GM12878 (cell line): ENCODE results near the gene DTX3. TPM values are rescaled to one million over a fixed set of nuclear protein-coding genes. Genes with fewer than 3 reads are reported as not detected.

ENCODE experiments used
- ATAC-seq: fragments of 200-7000 bp; cut with Tn5 transposase; 3 replicates; pipeline ENCODE4 v1.9.1; 2020; ENCODE audit warnings: mild to moderate bottlenecking, moderate library complexity
- BruUV-seq: library from RNA; stranded (reverse); fragments of 400-500 nt; replicated peaks from 2 replicates; lab custom pipeline; 2021; lab: Mats Ljungman, UMichigan
- CTCF ChIA-PET: fragments of 300-600 bp; sonication (Branson Sonifier 250); formaldehyde crosslinking; extraction: SDS; loops from one replicate; lab custom pipeline; 2021; ENCODE audit warnings: inconsistent platforms; lab: Yijun Ruan, JAX
- POLR2A ChIA-PET: fragments of 350-600 bp; formaldehyde crosslinking; extraction: SDS; loops from one replicate; lab custom pipeline; 2021; ENCODE audit warnings: inconsistent platforms; lab: Charles Lee
- RAD21 ChIA-PET: fragments of 300-600 bp; sonication (Branson Sonifier 250); formaldehyde crosslinking; loops from one replicate; lab custom pipeline; 2023; ENCODE audit warnings: antibody characterized with exemption; ENCODE audit not compliant: unreplicated experiment; lab: Charles Lee
- SMC1A ChIA-PET: fragments of 300-600 bp; sonication (Branson Sonifier 250); formaldehyde crosslinking; loops from one replicate; lab custom pipeline; 2023; ENCODE audit not compliant: unreplicated experiment, uncharacterized antibody; lab: Charles Lee
- DNase-seq: peaks from one replicate; pipeline ENCODE4 v3.0.0-alpha.2; 2011; ENCODE audit warnings: low read depth, low spot score
- FAIRE-seq: peaks from 3 replicates; lab custom pipeline; 2011; peaks lifted over from hg19 to GRCh38; lab: Jason Lieb, UNC
- H2AFZ ChIP-seq: 2 replicates; pipeline ENCODE4 v1.6.0; 2011; ENCODE audit warnings: low read depth, low read length, control low read depth; ENCODE audit not compliant: control insufficient read depth
- H3K27ac ChIP-seq: 2 replicates; pipeline ENCODE4 v1.5.1; 2011; ENCODE audit warnings: control low read depth; ENCODE audit not compliant: control insufficient read depth, insufficient read depth
- H3K27me3 ChIP-seq, 2 experiments: replicated peaks in 1 of 2; 2 replicates each; pipeline versions ENCODE4 v1.6.0 to v1.6.1; 2011; ENCODE audit warnings: low read length in 1 of 2; ENCODE audit not compliant: control insufficient read depth in 2 of 2, insufficient read depth in 2 of 2
- H3K36me3 ChIP-seq, 2 experiments: 2 replicates each; pipeline ENCODE4 v1.5.1; 2011; ENCODE audit warnings: low read length in 1 of 2; ENCODE audit not compliant: control insufficient read depth in 2 of 2, insufficient read depth in 2 of 2
- H3K4me1 ChIP-seq: 2 replicates; pipeline ENCODE4 v1.6.1; 2011; ENCODE audit warnings: mild to moderate bottlenecking, low read length, moderate library complexity, mixed read lengths; ENCODE audit not compliant: control insufficient read depth, insufficient read depth
- H3K4me2 ChIP-seq: 2 replicates; pipeline ENCODE4 v1.6.0; 2011; ENCODE audit warnings: control low read depth; ENCODE audit not compliant: control insufficient read depth, insufficient read depth
- H3K4me3 ChIP-seq: fragments of 200-600 bp; sonication (generic); 2 replicates; pipeline ENCODE4 v1.5.1; 2016
- H3K79me2 ChIP-seq: 2 replicates; pipeline ENCODE4 v1.6.0; 2011; ENCODE audit warnings: low read length; ENCODE audit not compliant: control insufficient read depth, insufficient read depth
- H3K9ac ChIP-seq: 2 replicates; pipeline ENCODE4 v1.8.0; 2011; ENCODE audit warnings: low read length, control low read depth, mixed read lengths; ENCODE audit not compliant: control insufficient read depth, insufficient read depth
- H3K9me3 ChIP-seq: replicated peaks from 3 replicates; pipeline ENCODE4 v1.5.1; 2011; ENCODE audit warnings: mild to moderate bottlenecking, low read length; ENCODE audit not compliant: control insufficient read depth, insufficient read depth
- H4K20me1 ChIP-seq: 2 replicates; pipeline ENCODE4 v1.6.0; 2011; ENCODE audit not compliant: control insufficient read depth, insufficient read depth
- BMI1 ChIP-seq: fragments of 450-650 bp; IDR thresholded peaks from 2 replicates; pipeline ENCODE4 v1.6.1; 2016; ENCODE audit warnings: mild to moderate bottlenecking, moderate library complexity, borderline replicate concordance
- CHD2 ChIP-seq: IDR thresholded peaks from 2 replicates; pipeline ENCODE4 v1.6.1; 2011; ENCODE audit warnings: low read depth, low read length, improper control_type of control experiment, borderline replicate concordance
- CREM ChIP-seq: IDR thresholded peaks from 2 replicates; pipeline ENCODE4 v1.6.1; 2014; ENCODE audit warnings: antibody characterized with exemption, low read depth
- EZH2 ChIP-seq: IDR thresholded peaks from 2 replicates; pipeline ENCODE4 v1.6.1; 2012; ENCODE audit warnings: low read depth, mild to moderate bottlenecking, control low read depth, inconsistent platforms, low read length, borderline replicate concordance; ENCODE audit not compliant: control insufficient read depth
- HDAC6 ChIP-seq: fragments of 200-600 bp; sonication (generic); IDR thresholded peaks from one replicate; pipeline ENCODE4 v1.8.0; 2017; ENCODE audit warnings: antibody characterized with exemption; ENCODE audit not compliant: unreplicated experiment
- MYB ChIP-seq: fragments of 150-350 bp; IDR thresholded peaks from 2 replicates; pipeline ENCODE4 v1.6.1; 2014; ENCODE audit warnings: mild to moderate bottlenecking, low read depth, low read length, borderline replicate concordance
- NFYB ChIP-seq: IDR thresholded peaks from 2 replicates; pipeline ENCODE4 v1.6.1; 2011; ENCODE audit warnings: low read depth, mild to moderate bottlenecking, low read length, improper control_type of control experiment, moderate library complexity; ENCODE audit not compliant: insufficient read depth
- NR2F1 ChIP-seq: fragments of 450-650 bp; conservative IDR thresholded peaks from 2 replicates; pipeline ENCODE4 v1.6.1; 2017; ENCODE audit warnings: mild to moderate bottlenecking
- POLR2A ChIP-seq: IDR thresholded peaks from 2 replicates; pipeline ENCODE4 v1.6.1; 2011; ENCODE audit warnings: low read depth, mild to moderate bottlenecking, low read length
- POU2F2 ChIP-seq: IDR thresholded peaks from 3 replicates; pipeline ENCODE4 v1.6.1; 2011; ENCODE audit warnings: low read depth, mild to moderate bottlenecking, low read length, borderline replicate concordance
- RB1 ChIP-seq: fragments of 450-650 bp; formaldehyde crosslinking; IDR thresholded peaks from 2 replicates; pipeline ENCODE4 v1.6.1; 2017; ENCODE audit warnings: mild to moderate bottlenecking, borderline replicate concordance
- SMAD5 ChIP-seq: IDR thresholded peaks from 2 replicates; pipeline ENCODE4 v1.6.1; 2016; ENCODE audit warnings: antibody characterized with exemption, low read depth
- SREBF2 ChIP-seq: IDR thresholded peaks from 2 replicates; pipeline ENCODE4 v1.6.1; 2012; ENCODE audit warnings: mild to moderate bottlenecking, low read length
- STAT1 ChIP-seq: fragments of 450-650 bp; conservative IDR thresholded peaks from 2 replicates; pipeline ENCODE4 v1.6.1; 2014; ENCODE audit warnings: antibody characterized with exemption, mild to moderate bottlenecking
- ZNF274 ChIP-seq: IDR thresholded peaks from one replicate; pipeline ENCODE4 v1.8.0; 2011; ENCODE audit not compliant: insufficient read length, insufficient read depth
- ZZZ3 ChIP-seq: IDR thresholded peaks from 2 replicates; pipeline ENCODE4 v1.6.1; 2011; ENCODE audit warnings: low read depth; ENCODE audit not compliant: control insufficient read depth, insufficient read length
- WGBS: methylation state at CpG from one replicate; pipeline ENCODE4 v1.1.6; 2016; ENCODE audit warnings: low lambda C conversion rate; ENCODE audit not compliant: insufficient replicate concordance, insufficient coverage; ENCODE audit errors: missing lambda C conversion rate; 5-methylcytosine and 5-hydroxymethylcytosine counted together
- in situ Hi-C: fragments of 300-500 bp; cut with MboI; formaldehyde crosslinking; loops from 9 replicates; pipeline ENCODE4 v1.14.3; 2018; ENCODE audit warnings: mixed read lengths
- intact Hi-C: fragments of 100-400 bp; cut with micrococcal nuclease; formaldehyde crosslinking; loops from one replicate; pipeline ENCODE4 v1.14.2; 2022; ENCODE audit not compliant: unreplicated experiment
- polyA plus RNA-seq, 11 experiments: library from polyadenylated mRNA; depleted of rRNA in 4 of 11; unstranded in 6 of 11; stranded (reverse) in 5 of 11; fragments of >200 nt; fragmentation: Nextera tagmentation in 4 of 11; fragmentation: Illumina TruSeq in 1 of 11; extraction: Ambion mirVana in 4 of 11; extraction: Trizol in 1 of 11; gene quantifications; 1 replicate in 1 of 11; 2 replicates in 10 of 11; pipeline versions ENCODE4 v1.2.1 to v1.2.3, GENCODE V29; 2011 to 2016; ENCODE audit warnings: inconsistent platforms in 2 of 11, missing spikeins in 2 of 11, low read depth in 1 of 11
- total RNA-seq, 4 experiments: library from RNA; depleted of rRNA in 3 of 4; stranded (reverse); fragments of >200 nt in 3 of 4; fragmentation: Illumina TruSeq in 1 of 4; extraction: Trizol in 1 of 4; gene quantifications; 2 replicates each; pipeline versions ENCODE4 v1.2.1 to v1.2.3, GENCODE V29; 2013 to 2021
- TF ChIP-seq, protein P1 (sequence below): fragments of 150-350 bp; IDR thresholded peaks from 2 replicates; pipeline ENCODE4 v1.6.1; 2014; ENCODE audit warnings: mild to moderate bottlenecking, low read depth, low read length
- TF ChIP-seq, protein P2 (sequence below): IDR thresholded peaks from 2 replicates; pipeline ENCODE4 v1.6.1; 2012; ENCODE audit warnings: low read depth, low read length, improper control_type of control experiment
- TF ChIP-seq, protein P3 (sequence below): fragments of 450-650 bp; conservative IDR thresholded peaks from 2 replicates; pipeline ENCODE4 v1.6.1; 2017; ENCODE audit warnings: mild to moderate bottlenecking, moderate library complexity

DTX3 gene
- total and polyA plus RNA-seq, 10 of the 15 experiments (the other 5 are each of a cell fraction or from before 2014, with no cell fraction given): 1.1 to 13.6 (median 5.6) TPM

DNA sequence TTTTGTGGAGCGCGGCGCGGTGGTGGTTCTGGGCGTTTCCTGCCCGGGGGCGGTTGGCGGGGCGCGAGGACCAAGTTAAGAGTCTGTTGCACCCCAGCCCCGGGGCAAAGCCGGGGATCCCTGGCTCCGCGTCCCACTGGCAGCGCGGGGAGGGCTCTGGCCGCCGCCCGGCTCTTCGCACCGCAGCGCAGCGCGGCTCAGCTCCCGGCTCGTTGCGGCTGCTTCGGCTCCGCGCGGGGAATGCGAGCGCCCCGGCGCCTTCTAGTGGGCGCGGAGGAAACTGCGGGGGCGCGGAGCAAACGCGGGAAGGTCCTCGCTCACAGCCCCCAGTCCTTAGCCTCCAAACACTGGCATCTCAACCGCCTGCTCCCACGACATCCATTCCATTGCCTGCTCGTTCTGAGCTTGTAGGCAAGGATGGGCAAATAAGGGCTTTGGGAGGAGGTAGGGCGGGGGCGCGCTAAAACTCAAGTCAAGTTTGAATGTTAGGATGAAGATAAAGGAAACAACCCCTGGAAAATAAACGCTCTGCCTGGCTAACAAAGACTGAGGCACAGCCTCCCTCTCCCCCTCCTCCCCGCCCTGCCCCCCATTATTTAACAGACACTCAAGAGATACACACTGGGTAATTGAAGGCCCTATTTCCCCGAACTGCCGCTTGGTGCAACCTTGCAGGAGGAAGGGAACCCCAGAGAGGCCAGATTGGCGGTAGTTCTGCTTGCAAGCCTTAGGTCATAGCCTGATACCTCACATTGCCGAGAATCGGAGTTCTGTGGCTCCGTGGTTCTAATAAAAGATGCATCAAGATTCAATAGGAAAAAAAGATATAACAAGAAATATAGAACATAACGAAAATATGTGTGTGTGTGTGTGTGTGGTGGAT, 28.6 kb downstream of the DTX3 start, which contains the start of gene B4GALNT1:
TSS of gene B4GALNT1 (minus strand) at position 244 of the 883 bp plus-strand sequence. CDS start 1,069 bp downstream, outside the sequence.
- BruUV-seq: no TSS peak
- peaks cover 15% of the 10 kb centered on the region in 2 experiments for H3K27me3 ChIP-seq
- intact Hi-C loops: loop anchor here (1.0 kb wide), 1 partner anchor 50 kb away; no protein-coding TSS in a partner anchor
- H3K4me2 ChIP-seq: peak within 1 kb of the TSS; percentile 87
- peak within 1 kb of the TSS; percentile 63 for H2AFZ ChIP-seq
- H3K4me1 ChIP-seq: no peaks in the 10 kb centered on the region
- no peaks in the 10 kb centered on the region for H3K36me3 ChIP-seq
- ChIA-PET CTCF (interaction anchor here (0.6 to 2.5 kb wide), 7 partner anchors 9 to 175 kb away, joined by 3 to 32 read pairs (median 5); no protein-coding TSS in a partner anchor), SMC1A (interaction anchor here (0.6 to 1.6 kb wide), 6 partner anchors 48 to 231 kb away, joined by 3 to 7 read pairs (median 4); no protein-coding TSS in a partner anchor), POLR2A (no interaction called here), RAD21 (interaction anchor here (0.6 to 1.0 kb wide), 4 partner anchors 28 to 53 kb away, joined by 3 to 4 read pairs (median 3); no protein-coding TSS in a partner anchor)
- H3K27ac ChIP-seq: no peak within 1 kb of the TSS
- no peaks in the 10 kb centered on the region for H3K79me2 ChIP-seq
- peak within 1 kb of the TSS; percentile 49; the same call in 1 of the 2 replicates for H3K4me3 ChIP-seq
- ATAC-seq: peak; percentile 95
- no peak for DNase-seq
- H3K9ac ChIP-seq: no peak within 1 kb of the TSS
- H3K9me3 ChIP-seq: no peaks in the 10 kb centered on the region
- in situ Hi-C loops: no loop called here
- WGBS: 2% methylated on average over 58 of the region's 58 CpGs
- FAIRE-seq: no peak
- no peaks in the 10 kb centered on the region for H4K20me1 ChIP-seq
- TF ChIP-seq, protein P1, sequence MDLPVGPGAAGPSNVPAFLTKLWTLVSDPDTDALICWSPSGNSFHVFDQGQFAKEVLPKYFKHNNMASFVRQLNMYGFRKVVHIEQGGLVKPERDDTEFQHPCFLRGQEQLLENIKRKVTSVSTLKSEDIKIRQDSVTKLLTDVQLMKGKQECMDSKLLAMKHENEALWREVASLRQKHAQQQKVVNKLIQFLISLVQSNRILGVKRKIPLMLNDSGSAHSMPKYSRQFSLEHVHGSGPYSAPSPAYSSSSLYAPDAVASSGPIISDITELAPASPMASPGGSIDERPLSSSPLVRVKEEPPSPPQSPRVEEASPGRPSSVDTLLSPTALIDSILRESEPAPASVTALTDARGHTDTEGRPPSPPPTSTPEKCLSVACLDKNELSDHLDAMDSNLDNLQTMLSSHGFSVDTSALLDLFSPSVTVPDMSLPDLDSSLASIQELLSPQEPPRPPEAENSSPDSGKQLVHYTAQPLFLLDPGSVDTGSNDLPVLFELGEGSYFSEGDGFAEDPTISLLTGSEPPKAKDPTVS: no peak
- TF ChIP-seq ZNF274 (no peak), EZH2 (no peak), ZZZ3 (no peak), POU2F2 (no peak), SMAD5 (no peak), BMI1 (no peak), HDAC6 (no peak), MYB (no peak), RB1 (peak; percentile 70; the same call in 1 of the 2 replicates), CHD2 (no peak), SREBF2 (no peak), NR2F1 (peak; percentile 41; the same call in 1 of the 2 replicates), STAT1 (no peak), POLR2A (no peak), CREM (no peak), NFYB (no peak)
- TF ChIP-seq, protein P2, sequence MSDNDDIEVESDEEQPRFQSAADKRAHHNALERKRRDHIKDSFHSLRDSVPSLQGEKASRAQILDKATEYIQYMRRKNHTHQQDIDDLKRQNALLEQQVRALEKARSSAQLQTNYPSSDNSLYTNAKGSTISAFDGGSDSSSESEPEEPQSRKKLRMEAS: no peak
- TF ChIP-seq, protein P3, sequence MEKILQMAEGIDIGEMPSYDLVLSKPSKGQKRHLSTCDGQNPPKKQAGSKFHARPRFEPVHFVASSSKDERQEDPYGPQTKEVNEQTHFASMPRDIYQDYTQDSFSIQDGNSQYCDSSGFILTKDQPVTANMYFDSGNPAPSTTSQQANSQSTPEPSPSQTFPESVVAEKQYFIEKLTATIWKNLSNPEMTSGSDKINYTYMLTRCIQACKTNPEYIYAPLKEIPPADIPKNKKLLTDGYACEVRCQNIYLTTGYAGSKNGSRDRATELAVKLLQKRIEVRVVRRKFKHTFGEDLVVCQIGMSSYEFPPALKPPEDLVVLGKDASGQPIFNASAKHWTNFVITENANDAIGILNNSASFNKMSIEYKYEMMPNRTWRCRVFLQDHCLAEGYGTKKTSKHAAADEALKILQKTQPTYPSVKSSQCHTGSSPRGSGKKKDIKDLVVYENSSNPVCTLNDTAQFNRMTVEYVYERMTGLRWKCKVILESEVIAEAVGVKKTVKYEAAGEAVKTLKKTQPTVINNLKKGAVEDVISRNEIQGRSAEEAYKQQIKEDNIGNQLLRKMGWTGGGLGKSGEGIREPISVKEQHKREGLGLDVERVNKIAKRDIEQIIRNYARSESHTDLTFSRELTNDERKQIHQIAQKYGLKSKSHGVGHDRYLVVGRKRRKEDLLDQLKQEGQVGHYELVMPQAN: 0 out of 2 replicates have a peak, but pooled peaks have one; percentile 24
